SU-DHL-6 (cell line): ENCODE data around the gene HNRNPM.

Experiments used
- H2AFZ ChIP-seq: fragments of 200-600 bp; sonication (generic); 2 replicates; pipeline ENCODE4 v1.6.1; 2014; ENCODE audit warnings: low read depth, mild to moderate bottlenecking, moderate library complexity, mixed read lengths, antibody characterized with exemption, low read length; ENCODE audit not compliant: severe bottlenecking
- H3F3A ChIP-seq: fragments of 200-600 bp; shearing (Covaris generic); 2 replicates; pipeline ENCODE4 v1.6.0; 2016; ENCODE audit warnings: antibody characterized with exemption, mild to moderate bottlenecking; ENCODE audit not compliant: insufficient read depth
- H3K27ac ChIP-seq: fragments of 200-600 bp; sonication (generic); 2 replicates; pipeline ENCODE4 v1.5.1; 2016; ENCODE audit warnings: low read depth, mild to moderate bottlenecking, low read length, moderate library complexity, mixed read lengths
- H3K27me3 ChIP-seq: fragments of 200-600 bp; sonication (generic), shearing (Covaris generic); 2 replicates; pipeline ENCODE4 v1.6.0; 2014; ENCODE audit warnings: mild to moderate bottlenecking, low read length
- H3K36me3 ChIP-seq: fragments of 200-600 bp; sonication (generic); 2 replicates; pipeline ENCODE4 v1.6.1; 2014; ENCODE audit warnings: mild to moderate bottlenecking, low read length, mixed read lengths
- H3K4me2 ChIP-seq: fragments of 300-600, 200-600 bp; shearing (Covaris generic), sonication (generic); 2 replicates; pipeline ENCODE4 v1.6.0; 2014; ENCODE audit warnings: low read length, low read depth, mild to moderate bottlenecking; ENCODE audit not compliant: poor library complexity, severe bottlenecking
- H3K4me3 ChIP-seq: fragments of 200-600 bp; sonication (generic); 2 replicates; pipeline ENCODE4 v1.5.1; 2014; ENCODE audit warnings: antibody characterized with exemption, low read length, mild to moderate bottlenecking, mixed read lengths; ENCODE audit not compliant: insufficient read depth, poor library complexity, severe bottlenecking
- H3K79me2 ChIP-seq: fragments of 200-600 bp; sonication (generic); 2 replicates; pipeline ENCODE4 v1.6.1; 2014; ENCODE audit warnings: mild to moderate bottlenecking, low read length, moderate library complexity; ENCODE audit not compliant: insufficient read depth
- H3K9ac ChIP-seq: fragments of 200-600 bp; sonication (generic); 2 replicates; pipeline ENCODE4 v1.7.0; 2014; ENCODE audit warnings: mild to moderate bottlenecking, low read length
- H3K9me2 ChIP-seq: fragments of 200-600 bp; sonication (generic); replicated peaks from 2 replicates; pipeline ENCODE4 v1.6.1; 2014; ENCODE audit warnings: low read length; ENCODE audit not compliant: insufficient read depth
- H3K9me3 ChIP-seq: fragments of 200-600 bp; sonication (generic); 2 replicates; pipeline ENCODE4 v1.6.1; 2014; ENCODE audit warnings: low read length, mixed read lengths; ENCODE audit not compliant: insufficient read depth
- H4K20me1 ChIP-seq: fragments of 200-600 bp; sonication (generic); 2 replicates; pipeline ENCODE4 v1.6.1; 2014; ENCODE audit warnings: low read depth, mild to moderate bottlenecking, antibody characterized with exemption, low read length, moderate library complexity, mixed read lengths
- EZH2phosphoT487 ChIP-seq: fragments of 200-600 bp; sonication (generic), shearing (Covaris generic); conservative IDR thresholded peaks from 2 replicates; pipeline ENCODE4 v1.6.1; 2018; ENCODE audit warnings: mild to moderate bottlenecking, antibody characterized with exemption, low read length, moderate library complexity, mixed read lengths
- TF ChIP-seq, protein P1 (sequence below): fragments of 200-600 bp; sonication (generic); IDR thresholded peaks from one replicate; pipeline ENCODE4 v1.5.1; 2017; ENCODE audit warnings: antibody characterized with exemption, mild to moderate bottlenecking, low read length, moderate library complexity; ENCODE audit not compliant: insufficient read depth, poor library complexity, severe bottlenecking

Gene HNRNPM

DNA sequence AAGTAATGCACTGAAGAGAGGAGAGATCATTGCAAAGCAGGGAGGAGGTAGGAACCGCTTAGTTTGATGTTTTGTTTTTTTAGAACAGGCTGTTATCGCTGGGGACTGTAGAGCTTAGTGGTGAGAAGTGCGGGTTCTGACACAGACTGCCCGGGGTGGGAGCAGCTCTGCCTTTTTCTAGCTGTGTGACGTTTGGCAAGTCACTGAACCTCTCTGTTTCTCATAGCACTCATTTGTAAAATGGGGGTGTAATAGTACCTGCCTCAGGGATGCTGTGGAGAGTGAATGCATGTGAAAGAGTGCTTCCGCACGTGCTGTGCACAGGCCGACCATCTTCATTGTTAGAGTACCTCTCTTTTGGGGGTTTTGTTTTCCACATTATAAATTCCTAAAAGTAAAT lies 38.4 kb downstream of the HNRNPM start:
- peaks cover 11% of the 10 kb centered on the region; the same call in 1 of the 2 replicates for H3K36me3 ChIP-seq

DNA sequence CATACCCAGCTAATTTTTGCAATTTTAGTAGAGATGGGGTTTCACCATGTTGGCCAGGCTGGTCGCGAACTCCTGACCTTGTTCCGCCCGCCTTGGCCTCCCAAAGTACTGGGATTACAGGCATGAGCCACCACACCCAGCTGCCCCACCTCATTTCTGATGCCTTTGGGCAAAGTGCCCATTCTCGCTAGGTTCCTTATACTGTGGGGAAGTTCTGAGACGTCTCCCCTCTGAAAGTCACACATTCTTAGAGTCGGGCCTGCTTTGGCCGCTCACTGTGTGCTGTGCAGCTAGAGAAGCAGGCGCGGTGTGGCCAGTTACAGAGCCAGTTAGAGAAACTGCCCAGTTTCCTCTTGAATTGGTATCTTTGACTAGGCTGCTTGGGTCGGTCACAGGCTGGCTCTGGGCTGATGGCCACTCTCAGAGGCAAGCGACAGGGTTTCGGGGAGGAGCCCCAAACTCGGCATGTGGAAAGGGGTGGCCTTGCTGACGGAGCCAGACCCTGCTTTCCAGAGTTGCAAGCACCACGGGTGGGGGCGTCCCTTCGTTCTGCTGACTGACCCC lies 39.6 kb downstream of the HNRNPM start:
- Histone ChIP-seq H3K79me2 (peaks cover 24% of the 10 kb centered on the region), H3K27ac (no peak overlapping the region), H3F3A (no peaks in the 10 kb centered on the region), H3K27me3 (no peaks in the 10 kb centered on the region), H2AFZ (no peak overlapping the region), H3K4me3 (no peak overlapping the region), H4K20me1 (peaks cover 9% of the 10 kb centered on the region; the same call in 1 of the 2 replicates), H3K9ac (no peak overlapping the region), H3K9me3 (no peaks in the 10 kb centered on the region), H3K9me2 (no peaks in the 10 kb centered on the region), H3K4me2 (no peak overlapping the region), H3K36me3 (peaks cover 8% of the 10 kb centered on the region; the same call in 1 of the 2 replicates)
- TF ChIP-seq EZH2phosphoT487: no peak
- TF ChIP-seq, protein P1, sequence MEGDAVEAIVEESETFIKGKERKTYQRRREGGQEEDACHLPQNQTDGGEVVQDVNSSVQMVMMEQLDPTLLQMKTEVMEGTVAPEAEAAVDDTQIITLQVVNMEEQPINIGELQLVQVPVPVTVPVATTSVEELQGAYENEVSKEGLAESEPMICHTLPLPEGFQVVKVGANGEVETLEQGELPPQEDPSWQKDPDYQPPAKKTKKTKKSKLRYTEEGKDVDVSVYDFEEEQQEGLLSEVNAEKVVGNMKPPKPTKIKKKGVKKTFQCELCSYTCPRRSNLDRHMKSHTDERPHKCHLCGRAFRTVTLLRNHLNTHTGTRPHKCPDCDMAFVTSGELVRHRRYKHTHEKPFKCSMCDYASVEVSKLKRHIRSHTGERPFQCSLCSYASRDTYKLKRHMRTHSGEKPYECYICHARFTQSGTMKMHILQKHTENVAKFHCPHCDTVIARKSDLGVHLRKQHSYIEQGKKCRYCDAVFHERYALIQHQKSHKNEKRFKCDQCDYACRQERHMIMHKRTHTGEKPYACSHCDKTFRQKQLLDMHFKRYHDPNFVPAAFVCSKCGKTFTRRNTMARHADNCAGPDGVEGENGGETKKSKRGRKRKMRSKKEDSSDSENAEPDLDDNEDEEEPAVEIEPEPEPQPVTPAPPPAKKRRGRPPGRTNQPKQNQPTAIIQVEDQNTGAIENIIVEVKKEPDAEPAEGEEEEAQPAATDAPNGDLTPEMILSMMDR: no peak

More for the DNA sequence above, 38.4 kb downstream of the HNRNPM start:
- no peaks in the 10 kb centered on the region for H3K9me3 ChIP-seq
- no peak overlapping the region for H3K4me2 ChIP-seq
- no peak overlapping the region for H2AFZ ChIP-seq
- peaks cover 13% of the 10 kb centered on the region; the same call in 1 of the 2 replicates for H4K20me1 ChIP-seq
- no peak overlapping the region for H3K27ac ChIP-seq
- no peak overlapping the region for H3K4me3 ChIP-seq
- no peak overlapping the region for H3K9ac ChIP-seq
- TF ChIP-seq, protein P1: no peak
- no peak for TF ChIP-seq EZH2phosphoT487
- peaks cover 36% of the 10 kb centered on the region for H3K79me2 ChIP-seq
- H3F3A ChIP-seq: no peaks in the 10 kb centered on the region
- H3K9me2 ChIP-seq: no peaks in the 10 kb centered on the region
- H3K27me3 ChIP-seq: no peaks in the 10 kb centered on the region

DNA sequence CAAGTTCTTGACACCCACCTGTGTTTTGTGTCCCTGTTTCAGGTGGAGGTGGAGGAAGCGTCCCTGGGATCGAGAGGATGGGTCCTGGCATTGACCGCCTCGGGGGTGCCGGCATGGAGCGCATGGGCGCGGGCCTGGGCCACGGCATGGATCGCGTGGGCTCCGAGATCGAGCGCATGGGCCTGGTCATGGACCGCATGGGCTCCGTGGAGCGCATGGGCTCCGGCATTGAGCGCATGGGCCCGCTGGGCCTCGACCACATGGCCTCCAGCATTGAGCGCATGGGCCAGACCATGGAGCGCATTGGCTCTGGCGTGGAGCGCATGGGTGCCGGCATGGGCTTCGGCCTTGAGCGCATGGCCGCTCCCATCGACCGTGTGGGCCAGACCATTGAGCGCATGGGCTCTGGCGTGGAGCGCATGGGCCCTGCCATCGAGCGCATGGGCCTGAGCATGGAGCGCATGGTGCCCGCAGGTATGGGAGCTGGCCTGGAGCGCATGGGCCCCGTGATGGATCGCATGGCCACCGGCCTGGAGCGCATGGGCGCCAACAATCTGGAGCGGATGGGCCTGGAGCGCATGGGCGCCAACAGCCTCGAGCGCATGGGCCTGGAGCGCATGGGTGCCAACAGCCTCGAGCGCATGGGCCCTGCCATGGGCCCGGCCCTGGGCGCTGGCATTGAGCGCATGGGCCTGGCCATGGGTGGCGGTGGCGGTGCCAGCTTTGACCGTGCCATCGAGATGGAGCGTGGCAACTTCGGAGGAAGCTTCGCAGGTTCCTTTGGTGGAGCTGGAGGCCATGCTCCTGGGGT lies 41.0 kb downstream of the HNRNPM start:
- Histone ChIP-seq H4K20me1 (peaks cover 9% of the 10 kb centered on the region; the same call in 1 of the 2 replicates), H3K4me2 (no peak overlapping the region), H3K36me3 (peaks cover 8% of the 10 kb centered on the region; the same call in 1 of the 2 replicates), H3K27me3 (no peaks in the 10 kb centered on the region), H3K4me3 (no peak overlapping the region), H3K27ac (no peak overlapping the region), H3F3A (no peaks in the 10 kb centered on the region), H3K9ac (no peak overlapping the region), H3K9me3 (no peaks in the 10 kb centered on the region), H2AFZ (no peak overlapping the region), H3K79me2 (peaks cover 16% of the 10 kb centered on the region), H3K9me2 (no peaks in the 10 kb centered on the region)
- TF ChIP-seq, protein P1: no peak
- no peak for TF ChIP-seq EZH2phosphoT487
